Kidney epithelial cell (primary cell): ENCODE measurements around the gene MAGED2. TPM values are rescaled to one million over a fixed set of nuclear protein-coding genes. Genes with fewer than 3 reads are reported as not detected.

Experiments
- DNase-seq: peaks from one replicate; pipeline ENCODE4 v3.0.0-alpha.2; 2010; ENCODE audit warnings: low read depth
- H3K27me3 ChIP-seq: 2 replicates; pipeline ENCODE4 v1.6.0; 2011; ENCODE audit warnings: low read length; ENCODE audit not compliant: control insufficient read depth, insufficient read depth
- H3K36me3 ChIP-seq: 2 replicates; pipeline ENCODE4 v1.5.1; 2011; ENCODE audit warnings: low read length; ENCODE audit not compliant: control insufficient read depth, insufficient read depth
- H3K4me3 ChIP-seq: 2 replicates; pipeline ENCODE4 v1.5.1; 2011; ENCODE audit warnings: low read depth, mild to moderate bottlenecking, control low read depth, low read length
- CTCF ChIP-seq: IDR thresholded peaks from 2 replicates; pipeline ENCODE4 v1.5.1; 2011; ENCODE audit warnings: mild to moderate bottlenecking, moderate library complexity, low read length, control low read depth, inconsistent platforms; ENCODE audit not compliant: insufficient read depth, poor library complexity, severe bottlenecking
- total RNA-seq: library from RNA; depleted of rRNA; stranded (reverse); fragments of >200 nt; gene quantifications from 2 replicates; pipeline ENCODE4 v1.2.3, GENCODE V29; 2015

Gene MAGED2
- total RNA-seq, 1 donor from 2014 or later = 200 TPM

GRCh38 chrX:54811301-54811885 lies 3.8 kb downstream of the MAGED2 start:
- Histone ChIP-seq H3K4me3 (no peak overlapping the region), H3K36me3 (no peaks in the 10 kb centered on the region), H3K27me3 (no peaks in the 10 kb centered on the region)
- TF ChIP-seq CTCF = no peak
- no peak for DNase-seq

DNA sequence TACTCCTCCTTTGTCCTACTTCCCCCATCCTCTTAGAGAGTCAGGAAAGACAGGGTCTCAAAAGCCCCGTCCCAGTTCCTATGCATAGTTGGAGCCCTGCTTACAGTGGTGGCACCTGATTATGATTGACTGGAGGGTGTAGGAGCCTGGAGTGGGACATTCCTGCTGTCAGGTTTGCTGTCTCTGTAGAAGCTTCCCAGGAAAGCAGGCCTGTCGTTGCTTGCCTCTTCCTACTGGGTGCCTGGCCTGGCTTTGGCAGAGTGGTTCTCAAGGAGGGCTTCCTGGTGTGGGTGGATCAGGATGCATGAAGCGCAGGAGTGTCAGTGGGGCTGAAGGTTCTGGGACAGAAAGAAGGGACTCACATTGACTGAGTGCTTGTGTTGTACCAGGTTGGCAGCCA lies 4.8 kb downstream of the MAGED2 start:
- DNase-seq = no peak
- Histone ChIP-seq H3K4me3 (no peak overlapping the region), H3K27me3 (no peaks in the 10 kb centered on the region), H3K36me3 (no peaks in the 10 kb centered on the region)
- no peak for TF ChIP-seq CTCF

GRCh38 chrX:54817220-54817820 lies 9.8 kb downstream of the MAGED2 start:
- H3K27me3 ChIP-seq = no peaks in the 10 kb centered on the region
- H3K36me3 ChIP-seq = no peaks in the 10 kb centered on the region
- no peak overlapping the region for H3K4me3 ChIP-seq
- no peak for DNase-seq
- no peak for TF ChIP-seq CTCF

DNA sequence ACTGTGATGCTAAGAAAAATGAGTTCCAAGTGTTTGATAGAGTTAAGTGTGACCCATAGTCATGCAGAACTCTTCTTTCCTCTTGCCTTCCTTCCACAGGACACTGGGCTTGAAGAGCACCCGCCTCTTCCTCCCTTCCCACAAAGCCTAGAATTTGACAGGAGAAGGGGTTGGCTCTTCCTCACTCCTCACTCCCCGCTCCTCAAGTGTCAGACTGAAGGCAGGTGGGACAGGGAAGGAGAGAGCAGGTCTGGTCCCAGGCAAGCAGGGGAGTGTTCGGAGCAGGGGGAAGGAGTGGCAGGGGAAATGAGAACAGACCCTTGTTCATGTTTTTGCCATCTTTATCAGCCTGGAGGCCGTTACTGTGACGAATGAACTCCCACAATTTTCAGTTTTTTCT lies 10.7 kb downstream of the MAGED2 start:
- H3K27me3 ChIP-seq = no peaks in the 10 kb centered on the region
- no peak overlapping the region for H3K4me3 ChIP-seq
- H3K36me3 ChIP-seq = no peaks in the 10 kb centered on the region
- no peak for DNase-seq
- no peak for TF ChIP-seq CTCF

GRCh38 chrX:54819201-54819600 lies 11.7 kb downstream of the MAGED2 start:
- no peak for TF ChIP-seq CTCF
- no peaks in the 10 kb centered on the region for H3K27me3 ChIP-seq
- H3K36me3 ChIP-seq = no peaks in the 10 kb centered on the region
- no peak for DNase-seq
- H3K4me3 ChIP-seq = no peak overlapping the region

GRCh38 chrX:54820737-54821136 lies 13.2 kb downstream of the MAGED2 start:
- no peak for TF ChIP-seq CTCF
- Histone ChIP-seq H3K27me3 (no peaks in the 10 kb centered on the region), H3K4me3 (no peak overlapping the region), H3K36me3 (no peaks in the 10 kb centered on the region)
- DNase-seq = no peak
